Vagina (tissue), 2 donors: Measurements from ENCODE around the gene PPP2R2C.

ENCODE experiments used
- POLR2A ChIP-seq, 2 donors: fragments of 450-650 bp; IDR thresholded peaks; one replicate each; pipeline ENCODE4 v1.6.1; 2017; ENCODE audit warnings: antibody characterized with exemption in 2 of 2, mild to moderate bottlenecking in 2 of 2, moderate library complexity in 2 of 2
- POLR2AphosphoS5 ChIP-seq, 2 donors: sonication (generic); formaldehyde crosslinking; IDR thresholded peaks; one replicate each; pipeline ENCODE4 v1.9.0; 2017; ENCODE audit warnings: antibody characterized with exemption in 2 of 2, mild to moderate bottlenecking in 2 of 2, low read depth in 1 of 2; ENCODE audit not compliant: insufficient read depth in 1 of 2
- TF ChIP-seq, protein P1 (sequence below), 3 experiments: fragments of 450-650 bp in 2 of 3; fragments of 200-600 bp in 1 of 3; sonication (generic) in 1 of 3; IDR thresholded peaks; one replicate each; pipeline ENCODE4 v1.5.1; 2017 to 2019; ENCODE audit warnings: antibody characterized with exemption in 3 of 3, mild to moderate bottlenecking in 2 of 3, moderate library complexity in 2 of 3

DNA sequence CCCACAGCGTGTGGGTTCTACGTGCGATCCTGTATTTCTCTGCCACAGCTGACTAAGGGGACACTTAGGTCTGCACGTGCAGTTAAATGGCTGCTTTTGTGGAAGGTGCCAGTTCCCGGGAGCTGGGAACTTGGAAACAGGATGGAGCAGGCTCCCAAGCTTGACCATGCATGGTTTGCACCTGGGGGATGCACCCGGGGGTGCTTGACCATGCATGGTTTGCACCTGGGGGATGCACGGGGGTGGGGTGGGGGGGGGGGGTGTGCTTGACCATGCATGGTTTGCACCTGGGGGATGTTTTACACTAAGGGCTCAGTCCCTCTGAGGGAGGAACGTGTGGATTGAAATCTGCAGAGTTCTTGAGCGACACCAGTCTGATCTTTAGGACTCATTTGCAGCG lies 197.1 kb downstream of the PPP2R2C start:
- TF ChIP-seq, protein P1, sequence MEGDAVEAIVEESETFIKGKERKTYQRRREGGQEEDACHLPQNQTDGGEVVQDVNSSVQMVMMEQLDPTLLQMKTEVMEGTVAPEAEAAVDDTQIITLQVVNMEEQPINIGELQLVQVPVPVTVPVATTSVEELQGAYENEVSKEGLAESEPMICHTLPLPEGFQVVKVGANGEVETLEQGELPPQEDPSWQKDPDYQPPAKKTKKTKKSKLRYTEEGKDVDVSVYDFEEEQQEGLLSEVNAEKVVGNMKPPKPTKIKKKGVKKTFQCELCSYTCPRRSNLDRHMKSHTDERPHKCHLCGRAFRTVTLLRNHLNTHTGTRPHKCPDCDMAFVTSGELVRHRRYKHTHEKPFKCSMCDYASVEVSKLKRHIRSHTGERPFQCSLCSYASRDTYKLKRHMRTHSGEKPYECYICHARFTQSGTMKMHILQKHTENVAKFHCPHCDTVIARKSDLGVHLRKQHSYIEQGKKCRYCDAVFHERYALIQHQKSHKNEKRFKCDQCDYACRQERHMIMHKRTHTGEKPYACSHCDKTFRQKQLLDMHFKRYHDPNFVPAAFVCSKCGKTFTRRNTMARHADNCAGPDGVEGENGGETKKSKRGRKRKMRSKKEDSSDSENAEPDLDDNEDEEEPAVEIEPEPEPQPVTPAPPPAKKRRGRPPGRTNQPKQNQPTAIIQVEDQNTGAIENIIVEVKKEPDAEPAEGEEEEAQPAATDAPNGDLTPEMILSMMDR (IDR thresholded peaks at IDR 0.05) = no peak
- TF ChIP-seq POLR2A (IDR thresholded peaks at IDR 0.05) = no peak
- no peak for TF ChIP-seq POLR2AphosphoS5 (IDR thresholded peaks at IDR 0.05; ENCODE audit: insufficient read depth in 1 of 2, low read depth in 1 of 2)
